Coronary artery (tissue), 2 donors: ENCODE results near the gene PRDM16.

Experiments
- DNase-seq: peaks from one replicate; pipeline ENCODE4 v3.0.0-alpha.2; 2017; ENCODE audit warnings: low spot score
- H3K27ac ChIP-seq, 2 donors: fragments of 200-600 bp; sonication (generic); one replicate each; pipeline ENCODE4 v1.5.1; 2016 to 2019
- H3K4me3 ChIP-seq: fragments of 200-600 bp; sonication (generic); 2 replicates; pipeline ENCODE4 v1.5.1; 2016; ENCODE audit warnings: mild to moderate bottlenecking, moderate library complexity
- TF ChIP-seq, protein P1 (sequence below): fragments of 200-600 bp; sonication (generic); IDR thresholded peaks from one replicate; pipeline ENCODE4 v1.5.1; 2019; ENCODE audit warnings: antibody characterized with exemption

Gene PRDM16

DNA sequence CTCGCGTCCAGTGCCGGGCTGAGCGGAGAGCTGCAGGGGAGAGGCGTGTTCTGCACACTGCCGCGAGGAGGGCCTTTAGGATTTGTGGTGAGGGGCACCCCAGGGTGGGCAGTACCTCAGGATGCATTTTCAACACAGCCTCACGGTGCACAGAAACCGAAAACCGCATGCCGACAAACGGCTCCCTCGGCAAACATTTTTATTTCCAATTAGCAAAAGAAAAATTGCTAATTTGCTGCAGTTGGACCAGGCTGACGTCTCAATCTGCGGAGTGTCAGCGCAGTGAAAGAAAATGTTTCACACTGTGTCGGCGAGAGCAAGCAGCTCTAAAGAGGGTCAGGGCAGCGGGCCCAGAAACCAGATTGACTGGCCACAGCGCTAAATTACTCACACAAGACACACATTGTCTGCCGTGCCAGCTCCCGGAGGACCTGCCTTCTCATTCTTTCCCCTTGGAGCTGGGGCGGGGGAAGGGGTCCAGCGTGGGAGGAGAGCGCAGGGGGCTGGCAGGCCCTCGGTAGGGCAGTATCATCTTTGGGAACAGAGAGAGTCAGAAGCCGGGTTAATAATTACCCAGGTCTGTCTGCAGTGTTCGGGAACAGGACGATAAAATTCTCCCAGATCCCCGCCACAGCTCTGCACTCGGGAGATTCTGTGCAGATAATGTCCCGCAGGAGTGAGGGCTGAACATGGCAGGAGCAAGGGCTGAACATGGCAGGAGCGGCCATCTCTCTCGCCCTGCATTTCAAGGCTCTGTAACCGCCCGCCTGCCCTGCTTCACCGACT lies 150.2 kb downstream of the PRDM16 start:
- peak overlapping the region in 1 of 2 donors; percentile 77 for H3K27ac ChIP-seq
- DNase-seq, result no peak
- peak overlapping the region; percentile 49 for H3K4me3 ChIP-seq
- TF ChIP-seq, protein P1, sequence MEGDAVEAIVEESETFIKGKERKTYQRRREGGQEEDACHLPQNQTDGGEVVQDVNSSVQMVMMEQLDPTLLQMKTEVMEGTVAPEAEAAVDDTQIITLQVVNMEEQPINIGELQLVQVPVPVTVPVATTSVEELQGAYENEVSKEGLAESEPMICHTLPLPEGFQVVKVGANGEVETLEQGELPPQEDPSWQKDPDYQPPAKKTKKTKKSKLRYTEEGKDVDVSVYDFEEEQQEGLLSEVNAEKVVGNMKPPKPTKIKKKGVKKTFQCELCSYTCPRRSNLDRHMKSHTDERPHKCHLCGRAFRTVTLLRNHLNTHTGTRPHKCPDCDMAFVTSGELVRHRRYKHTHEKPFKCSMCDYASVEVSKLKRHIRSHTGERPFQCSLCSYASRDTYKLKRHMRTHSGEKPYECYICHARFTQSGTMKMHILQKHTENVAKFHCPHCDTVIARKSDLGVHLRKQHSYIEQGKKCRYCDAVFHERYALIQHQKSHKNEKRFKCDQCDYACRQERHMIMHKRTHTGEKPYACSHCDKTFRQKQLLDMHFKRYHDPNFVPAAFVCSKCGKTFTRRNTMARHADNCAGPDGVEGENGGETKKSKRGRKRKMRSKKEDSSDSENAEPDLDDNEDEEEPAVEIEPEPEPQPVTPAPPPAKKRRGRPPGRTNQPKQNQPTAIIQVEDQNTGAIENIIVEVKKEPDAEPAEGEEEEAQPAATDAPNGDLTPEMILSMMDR, result no peak

DNA sequence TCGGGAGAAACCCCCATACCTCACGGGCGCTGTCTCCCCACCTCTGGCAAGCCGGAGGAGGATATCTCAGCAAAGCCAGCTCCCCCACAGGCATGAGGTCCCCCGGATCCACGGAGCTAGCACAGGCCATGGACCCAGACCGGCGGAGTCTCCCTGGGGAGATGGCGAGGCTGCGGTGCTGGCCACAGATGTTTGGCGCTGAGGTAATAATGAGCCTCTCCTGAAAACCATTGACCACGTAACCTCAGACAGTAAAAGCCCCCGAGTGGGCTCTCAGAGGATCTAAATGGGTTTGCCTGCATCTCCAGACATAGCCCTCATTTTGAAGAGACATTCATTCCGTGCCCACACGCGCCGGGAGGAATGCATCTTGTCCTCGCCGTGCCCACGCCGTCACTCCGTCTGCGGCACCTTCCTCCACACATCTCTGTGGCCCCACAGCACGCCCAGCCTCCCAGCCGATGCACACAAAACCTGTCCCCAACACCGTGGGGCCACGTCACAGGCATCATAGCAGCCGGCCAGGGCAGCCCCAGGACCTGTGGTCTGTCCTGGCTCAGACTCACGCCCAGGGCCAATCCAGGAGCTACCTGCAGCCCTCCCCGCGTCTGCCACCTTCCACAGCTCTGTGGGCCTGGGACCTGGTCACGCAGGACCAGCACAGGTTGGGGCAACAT lies 150.9 kb downstream of the PRDM16 start:
- Histone ChIP-seq H3K4me3 (peak overlapping the region; percentile 49), H3K27ac (peak overlapping the region in 1 of 2 donors; percentile 77)
- no peak for DNase-seq
- TF ChIP-seq, protein P1, result no peak

DNA sequence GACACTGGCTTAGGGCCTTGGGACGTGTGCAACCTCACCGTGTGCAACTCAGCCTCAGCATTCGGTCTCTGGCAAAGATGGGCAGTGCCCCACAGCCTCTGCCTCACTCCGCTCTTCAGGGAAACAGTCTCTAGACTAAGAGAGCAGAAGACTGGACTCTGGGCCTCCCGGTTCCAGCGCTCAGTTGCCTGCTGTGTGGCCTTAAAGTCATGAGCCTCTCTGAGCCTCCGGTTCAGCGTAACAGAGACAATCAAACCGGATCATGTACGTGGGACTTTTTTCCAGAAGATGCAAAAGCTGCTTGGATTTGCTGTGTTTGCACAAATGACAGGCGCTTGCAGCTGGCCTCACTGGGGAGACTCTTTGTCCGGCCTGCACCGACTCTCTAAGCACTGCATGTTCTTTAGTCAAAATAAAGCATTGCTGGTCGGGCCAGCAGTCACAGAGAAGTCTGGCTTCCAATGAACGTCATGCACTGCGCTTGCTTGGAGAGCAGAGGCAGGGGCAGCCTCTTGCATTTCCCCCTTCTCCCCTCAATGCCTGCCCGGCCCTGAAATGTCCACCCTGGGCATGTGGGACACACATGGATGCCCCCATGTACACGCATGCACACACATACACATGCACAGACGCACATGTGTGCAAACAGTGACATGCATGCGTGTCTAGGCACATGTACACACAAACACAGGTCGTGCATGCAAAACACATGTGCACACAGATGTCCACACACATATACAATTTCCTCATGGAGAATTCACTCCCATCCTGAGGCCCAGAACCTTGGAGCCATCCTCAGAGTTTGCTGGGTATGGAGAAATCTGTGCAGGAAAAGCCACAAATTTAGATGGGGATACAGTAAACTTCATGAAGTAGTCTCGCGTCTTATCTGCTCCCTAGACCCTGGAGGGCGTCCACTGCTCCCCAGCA lies 152.4 kb downstream of the PRDM16 start:
- TF ChIP-seq, protein P1, result no peak
- no peak for DNase-seq
- Histone ChIP-seq H3K27ac (peak overlapping the region; percentile 58 to 70), H3K4me3 (no peak overlapping the region)

DNA sequence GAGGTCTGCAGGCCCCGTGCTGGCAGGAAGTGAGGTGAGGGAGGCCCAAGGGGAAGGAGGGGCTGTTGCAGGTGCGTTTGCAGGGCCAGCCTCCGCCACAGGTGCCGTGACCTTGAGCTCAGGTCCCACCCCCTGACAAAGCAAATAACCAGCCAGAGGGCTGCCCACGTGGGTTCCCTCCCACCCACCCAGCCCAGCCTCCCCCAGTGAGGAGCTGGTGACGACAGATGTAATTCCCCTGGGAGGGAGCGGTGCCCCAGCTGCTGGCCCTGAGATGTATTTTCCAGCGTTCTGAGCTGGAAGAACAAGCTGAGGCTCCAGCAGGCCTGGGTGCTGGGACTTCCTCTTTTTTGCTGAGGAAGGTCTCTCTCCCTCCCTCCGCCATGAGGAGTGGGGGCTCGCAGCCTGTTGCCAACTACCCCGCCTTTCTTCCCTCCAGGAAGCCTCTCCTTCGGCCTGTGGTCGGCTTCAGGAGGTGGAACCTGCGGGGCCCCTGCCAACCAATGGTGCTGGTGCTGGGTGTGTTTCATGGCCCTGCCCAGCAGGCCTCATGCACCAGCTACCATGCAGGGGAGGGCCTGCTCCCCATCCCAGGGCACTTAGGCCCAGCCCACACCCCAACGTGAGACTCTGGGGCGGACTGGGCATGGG lies 153.2 kb downstream of the PRDM16 start:
- no peak for DNase-seq
- Histone ChIP-seq H3K4me3 (no peak overlapping the region), H3K27ac (peak overlapping the region; percentile 58 to 70)
- TF ChIP-seq, protein P1, result no peak

DNA sequence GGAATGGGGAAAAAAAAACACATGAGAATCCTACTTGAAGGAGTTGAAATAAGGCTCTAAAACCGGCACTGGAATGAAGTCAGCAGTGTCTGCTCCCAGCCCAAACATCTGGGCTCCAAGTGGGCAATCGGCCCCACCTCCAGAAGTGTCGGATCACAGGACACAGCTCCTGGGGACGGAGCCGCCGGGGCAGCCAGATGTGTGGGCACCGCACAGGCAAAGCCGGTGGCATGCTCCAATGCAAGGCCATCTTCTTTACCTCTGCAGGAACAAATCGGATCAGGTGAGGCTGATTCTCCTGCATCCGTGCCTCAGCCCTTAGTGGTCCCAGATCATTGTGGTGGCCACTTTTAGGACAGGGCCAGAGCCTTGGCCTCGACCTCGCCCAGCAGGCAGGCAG lies 156.7 kb downstream of the PRDM16 start:
- DNase-seq, result no peak
- Histone ChIP-seq H3K27ac (no peak overlapping the region), H3K4me3 (no peak overlapping the region)
- TF ChIP-seq, protein P1, result no peak

DNA sequence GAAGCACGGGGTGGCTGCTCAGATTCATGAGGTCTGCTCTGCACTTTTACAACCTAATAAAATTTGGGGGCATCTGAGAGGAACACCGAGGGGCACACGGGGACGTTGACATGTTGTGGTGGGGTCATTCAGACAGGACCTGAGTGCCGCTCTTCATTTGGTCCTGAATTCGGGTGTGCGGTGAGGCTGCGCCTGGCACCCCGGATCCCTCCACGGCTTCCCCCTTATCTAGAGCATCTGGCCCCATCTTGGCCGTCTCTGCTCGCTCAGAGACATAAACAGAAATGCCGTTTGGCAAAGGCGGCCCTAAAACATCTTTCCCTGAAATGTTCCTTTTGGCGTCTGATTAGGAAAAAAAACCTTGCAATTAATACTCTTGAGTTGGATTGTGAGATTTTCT lies 157.2 kb downstream of the PRDM16 start:
- Histone ChIP-seq H3K27ac (no peak overlapping the region), H3K4me3 (no peak overlapping the region)
- no peak for DNase-seq
- TF ChIP-seq, protein P1, result no peak
